HCT116 (cell line): Measurements from ENCODE around the gene SLC19A3. TPM values are rescaled to one million over a fixed set of nuclear protein-coding genes. Genes with fewer than 3 reads are reported as not detected.

ENCODE experiments used
- ATAC-seq: fragments of 200-7000 bp; cut with Tn5 transposase; 2 replicates; pipeline ENCODE4 v1.9.1; 2020; ENCODE audit warnings: mild to moderate bottlenecking, moderate library complexity
- BruUV-seq: library from RNA; stranded (reverse); fragments of 400-500 nt; replicated peaks from 2 replicates; lab custom pipeline; 2021; lab: Mats Ljungman, UMichigan
- CTCF ChIA-PET: fragments of 300-600 bp; sonication (Branson Sonifier 250); formaldehyde crosslinking; loops from one replicate; lab custom pipeline; 2021; ENCODE audit warnings: antibody characterized with exemption; lab: Charles Lee
- POLR2A ChIA-PET: fragments of 300-600, 350-600 bp; sonication (Branson Sonifier 250); formaldehyde crosslinking; loops from one replicate; lab custom pipeline; 2021; ENCODE audit warnings: antibody characterized with exemption; lab: Charles Lee
- RAD21 ChIA-PET, 2 experiments: fragments of 300-600 bp; sonication (Branson Sonifier 250); formaldehyde crosslinking; loops; one replicate each; lab custom pipeline; 2023; ENCODE audit warnings: low total read pairs in 2 of 2; ENCODE audit not compliant: uncharacterized antibody in 2 of 2, unreplicated experiment in 2 of 2, low non-redundant PET in 1 of 2; lab: Charles Lee
- DNase-seq: peaks from one replicate; pipeline ENCODE4 v3.0.0-alpha.2; 2010; ENCODE audit warnings: low read depth, low spot score
- H2AFZ ChIP-seq: fragments of 200-600 bp; shearing (Covaris generic), sonication (generic); 2 replicates; pipeline ENCODE4 v1.6.1; 2017; ENCODE audit warnings: low read depth, mixed run types, mixed read lengths, antibody characterized with exemption, low read length; ENCODE audit not compliant: poor library complexity, severe bottlenecking
- H3K27ac ChIP-seq: 2 replicates; pipeline ENCODE4 v1.5.1; 2012; ENCODE audit warnings: low read depth, low read length
- H3K27me3 ChIP-seq: fragments of 200-600 bp; sonication (generic); 2 replicates; pipeline ENCODE4 v1.6.1; 2016; ENCODE audit warnings: mixed run types, low read length, mixed read lengths; ENCODE audit not compliant: insufficient read depth
- H3K36me3 ChIP-seq, 2 experiments: fragments of 200-500 bp in 1 of 2; fragments of 200-600 bp in 1 of 2; sonication (Bioruptor generic) in 1 of 2; sonication (generic) in 1 of 2; 2 replicates each; pipeline versions ENCODE4 v1.5.1 to v1.6.1; 2014 to 2016; ENCODE audit warnings: low read length in 2 of 2, inconsistent platforms in 1 of 2, mixed read lengths in 1 of 2, mixed run types in 1 of 2; ENCODE audit not compliant: insufficient read depth in 2 of 2, control insufficient read depth in 1 of 2
- H3K4me1 ChIP-seq, 2 experiments: fragments of 200-600 bp in 1 of 2; sonication (generic) in 1 of 2; 2 replicates each; pipeline versions ENCODE4 v1.5.1 to v1.6.1; 2012 to 2017; ENCODE audit warnings: low read length in 2 of 2, inconsistent platforms in 1 of 2, mild to moderate bottlenecking in 1 of 2, mixed read lengths in 1 of 2, mixed run types in 1 of 2, moderate library complexity in 1 of 2; ENCODE audit not compliant: insufficient read depth in 2 of 2, control insufficient read depth in 1 of 2
- H3K4me2 ChIP-seq: fragments of 200-600 bp; sonication (generic); 2 replicates; pipeline ENCODE4 v1.6.1; 2017; ENCODE audit warnings: mixed run types, low read length, mixed read lengths
- H3K4me3 ChIP-seq, 2 experiments: fragments of 200-600 bp in 1 of 2; sonication (generic) in 1 of 2; replicated peaks in 1 of 2; 2 replicates each; pipeline ENCODE4 v1.5.1; 2011 to 2016; ENCODE audit warnings: low read length in 2 of 2, control low read depth in 1 of 2, low read depth in 1 of 2, mild to moderate bottlenecking in 1 of 2, mixed read lengths in 1 of 2, mixed run types in 1 of 2
- H3K79me2 ChIP-seq: fragments of 200-600 bp; sonication (generic); 2 replicates; pipeline ENCODE4 v1.6.1; 2017; ENCODE audit warnings: mild to moderate bottlenecking, mixed run types, low read length, moderate library complexity, mixed read lengths; ENCODE audit not compliant: insufficient read depth
- H3K9ac ChIP-seq: fragments of 200-600 bp; sonication (generic); 2 replicates; pipeline ENCODE4 v1.6.1; 2016; ENCODE audit warnings: low read length, mixed read lengths
- H3K9me2 ChIP-seq: fragments of 200-600 bp; sonication (generic), shearing (Covaris generic); 2 replicates; pipeline ENCODE4 v1.6.1; 2017; ENCODE audit warnings: mixed run types, mild to moderate bottlenecking, moderate library complexity; ENCODE audit not compliant: insufficient read depth
- H3K9me3 ChIP-seq, 2 experiments: fragments of 200-500 bp in 1 of 2; fragments of 200-600 bp in 1 of 2; sonication (Bioruptor generic) in 1 of 2; sonication (generic) in 1 of 2; 2 replicates each; pipeline ENCODE4 v1.6.1; 2014 to 2017; ENCODE audit warnings: low read length in 2 of 2, mixed read lengths in 2 of 2, inconsistent platforms in 1 of 2, low read depth in 1 of 2, mild to moderate bottlenecking in 1 of 2, mixed run types in 1 of 2, moderate library complexity in 1 of 2; ENCODE audit not compliant: control insufficient read depth in 1 of 2, insufficient read depth in 1 of 2
- H4K20me1 ChIP-seq: fragments of 200-600 bp; sonication (generic), shearing (Covaris generic); 2 replicates; pipeline ENCODE4 v1.6.1; 2017; ENCODE audit warnings: mixed run types, mild to moderate bottlenecking, moderate library complexity; ENCODE audit not compliant: insufficient read depth
- CBX3 ChIP-seq: IDR thresholded peaks from 2 replicates; pipeline ENCODE4 v1.6.1; 2012; ENCODE audit warnings: low read depth
- EGR1 ChIP-seq: IDR thresholded peaks from 2 replicates; pipeline ENCODE4 v1.6.1; 2012; ENCODE audit warnings: low read depth
- ELF1 ChIP-seq: IDR thresholded peaks from 2 replicates; pipeline ENCODE4 v1.6.1; 2012; ENCODE audit warnings: low read depth, borderline replicate concordance
- EZH2phosphoT487 ChIP-seq: fragments of 200-600 bp; IDR thresholded peaks from 2 replicates; pipeline ENCODE4 v1.6.1; 2018; ENCODE audit warnings: antibody characterized with exemption, borderline replicate concordance
- SP1 ChIP-seq: IDR thresholded peaks from 2 replicates; pipeline ENCODE4 v1.6.1; 2012; ENCODE audit warnings: low read depth
- SRF ChIP-seq: IDR thresholded peaks from 2 replicates; pipeline ENCODE4 v1.6.1; 2012; ENCODE audit warnings: low read depth
- TCF7L2 ChIP-seq: IDR thresholded peaks from 2 replicates; pipeline ENCODE4 v1.7.0; 2011; ENCODE audit warnings: borderline replicate concordance, inconsistent platforms; ENCODE audit not compliant: insufficient read depth, insufficient read length; ENCODE audit errors: extremely low read depth
- ZFX ChIP-seq: fragments of 450-650 bp; IDR thresholded peaks from 2 replicates; pipeline ENCODE4 v1.6.1; 2017
- ZNF274 ChIP-seq: fragments of 200-500 bp; sonication (Bioruptor generic); IDR thresholded peaks from 2 replicates; pipeline ENCODE4 v1.6.1; 2014; ENCODE audit warnings: mild to moderate bottlenecking, low read depth, low read length, inconsistent platforms
- intact Hi-C: fragments of 100-400 bp; cut with micrococcal nuclease; formaldehyde crosslinking; loops from 2 replicates; pipeline ENCODE4 v1.10.0; 2022
- total RNA-seq: library from RNA; stranded (reverse); gene quantifications from one replicate; pipeline ENCODE4 v1.2.1, GENCODE V29; 2021; ENCODE audit not compliant: unreplicated experiment
- TF ChIP-seq, protein P1 (sequence below), 3 experiments: fragments of 200-600 bp in 1 of 3; sonication (generic) in 1 of 3; IDR thresholded peaks in 2 of 3; conservative IDR thresholded peaks in 1 of 3; 2 replicates each; pipeline ENCODE4 v1.5.1; 2012 to 2017; ENCODE audit warnings: low read depth in 2 of 3, low read length in 2 of 3, antibody characterized with exemption in 1 of 3, borderline replicate concordance in 1 of 3, control low read depth in 1 of 3, mild to moderate bottlenecking in 1 of 3, mixed read lengths in 1 of 3, mixed run types in 1 of 3, moderate library complexity in 1 of 3; ENCODE audit not compliant: insufficient read depth in 1 of 3

SLC19A3 gene
- total RNA-seq, 1 experiment from 2014 or later: not detected

DNA sequence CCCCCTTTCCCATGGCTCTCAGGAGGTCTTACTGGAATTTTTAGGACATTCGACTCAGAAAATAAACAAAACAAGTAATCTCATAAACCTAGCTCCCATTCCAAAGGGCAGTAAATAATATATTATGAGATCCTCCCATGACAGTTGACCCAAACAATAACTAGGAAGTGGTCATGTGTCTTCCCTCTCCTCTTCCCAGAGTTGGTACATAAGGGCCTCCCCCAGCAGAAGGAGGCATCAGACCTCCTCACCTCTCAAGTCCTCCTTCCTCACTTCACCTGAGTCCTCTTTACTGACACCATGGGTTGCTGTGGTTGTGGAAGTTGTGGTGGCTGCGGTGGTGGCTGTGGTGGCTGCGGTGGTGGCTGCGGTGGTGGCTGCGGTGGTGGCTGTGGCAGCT, 10.2 kb upstream of the SLC19A3 start, which contains the start of gene SCYGR7:
TSS of gene SCYGR7 (plus strand) at position 301 of the 400 bp plus-strand sequence. CDS start at position 301, 0 bp downstream.
- ChIA-PET CTCF (no interaction called here), RAD21 (no interaction called here), POLR2A (no interaction called here)
- no peak within 1 kb of the TSS for H3K27ac ChIP-seq
- DNase-seq (no peak), ATAC-seq (no peak)
- H2AFZ ChIP-seq: no peak within 1 kb of the TSS
- TF ChIP-seq TCF7L2: no peak
- no peak for TF ChIP-seq CBX3
- TF ChIP-seq SP1: no peak
- TF ChIP-seq EGR1: no peak
- TF ChIP-seq ZFX: no peak
- no peak for TF ChIP-seq SRF
- TF ChIP-seq, protein P1, sequence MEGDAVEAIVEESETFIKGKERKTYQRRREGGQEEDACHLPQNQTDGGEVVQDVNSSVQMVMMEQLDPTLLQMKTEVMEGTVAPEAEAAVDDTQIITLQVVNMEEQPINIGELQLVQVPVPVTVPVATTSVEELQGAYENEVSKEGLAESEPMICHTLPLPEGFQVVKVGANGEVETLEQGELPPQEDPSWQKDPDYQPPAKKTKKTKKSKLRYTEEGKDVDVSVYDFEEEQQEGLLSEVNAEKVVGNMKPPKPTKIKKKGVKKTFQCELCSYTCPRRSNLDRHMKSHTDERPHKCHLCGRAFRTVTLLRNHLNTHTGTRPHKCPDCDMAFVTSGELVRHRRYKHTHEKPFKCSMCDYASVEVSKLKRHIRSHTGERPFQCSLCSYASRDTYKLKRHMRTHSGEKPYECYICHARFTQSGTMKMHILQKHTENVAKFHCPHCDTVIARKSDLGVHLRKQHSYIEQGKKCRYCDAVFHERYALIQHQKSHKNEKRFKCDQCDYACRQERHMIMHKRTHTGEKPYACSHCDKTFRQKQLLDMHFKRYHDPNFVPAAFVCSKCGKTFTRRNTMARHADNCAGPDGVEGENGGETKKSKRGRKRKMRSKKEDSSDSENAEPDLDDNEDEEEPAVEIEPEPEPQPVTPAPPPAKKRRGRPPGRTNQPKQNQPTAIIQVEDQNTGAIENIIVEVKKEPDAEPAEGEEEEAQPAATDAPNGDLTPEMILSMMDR (IDR thresholded peaks at IDR 0.05 in 2 of 3, conservative IDR thresholded peaks at IDR 0.05 in 1 of 3; ENCODE audit: borderline replicate concordance in 1 of 3, insufficient read depth in 1 of 3, low read depth in 2 of 3, low read length in 2 of 3): no peak
- no peak for TF ChIP-seq ELF1
- no peak for TF ChIP-seq EZH2phosphoT487
- TF ChIP-seq ZNF274: no peak
- H4K20me1 ChIP-seq: no peaks in the 10 kb centered on the region
- no peak within 1 kb of the TSS for H3K4me3 ChIP-seq
- BruUV-seq: no TSS peak
- H3K9ac ChIP-seq: no peak within 1 kb of the TSS
- H3K4me1 ChIP-seq: no peaks in the 10 kb centered on the region
- no peak within 1 kb of the TSS for H3K4me2 ChIP-seq
- no peaks in the 10 kb centered on the region for H3K27me3 ChIP-seq
- H3K79me2 ChIP-seq: no peaks in the 10 kb centered on the region
- intact Hi-C loops: no loop called here
- H3K9me2 ChIP-seq: no peaks in the 10 kb centered on the region
- no peaks in the 10 kb centered on the region for H3K36me3 ChIP-seq
- no peaks in the 10 kb centered on the region for H3K9me3 ChIP-seq
